GM18502 (cell line): ENCODE data around the gene LDLRAD3.

ENCODE experiments used
- ATAC-seq: cut with Tn5 transposase; IDR thresholded peaks from one replicate; pipeline ENCODE4 v1.9.1; 2021; ENCODE audit warnings: mild to moderate bottlenecking; ENCODE audit not compliant: unreplicated experiment, poor library complexity

LDLRAD3 gene

DNA sequence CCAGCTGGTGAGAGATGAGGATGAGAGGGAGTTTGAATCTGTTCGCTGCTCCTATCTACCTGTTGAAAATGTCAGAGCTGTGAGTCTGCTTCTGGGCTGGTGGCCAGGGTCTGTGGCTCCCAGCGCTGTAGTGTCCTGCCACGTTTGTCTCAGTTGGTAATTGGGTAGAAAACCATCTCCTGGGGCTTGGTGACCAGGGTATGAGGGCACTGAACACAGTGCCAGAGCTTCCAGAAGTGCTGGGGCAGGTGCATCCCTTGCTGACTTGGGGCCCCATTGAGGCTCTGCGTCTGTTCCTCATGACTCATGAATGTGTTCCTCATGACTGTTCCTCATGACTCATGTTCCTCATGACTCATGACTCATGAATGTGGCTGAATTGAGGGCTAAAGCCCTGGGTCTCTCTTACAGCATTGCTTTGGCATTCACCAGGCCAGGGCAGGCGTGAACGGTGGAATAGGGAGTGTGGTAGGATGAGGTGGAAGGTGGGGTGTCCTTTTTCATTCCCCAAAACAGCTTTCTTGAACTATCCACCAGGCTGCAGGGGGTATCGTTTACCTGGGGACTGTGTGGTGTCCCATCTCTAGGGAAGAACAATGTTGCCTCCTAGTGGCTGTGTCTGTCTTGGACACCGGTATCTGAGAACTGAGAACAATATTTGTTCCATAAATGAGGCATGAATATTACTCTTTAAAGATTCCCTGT is 205.8 kb downstream of the LDLRAD3 start:
- ATAC-seq = peak; percentile 91

DNA sequence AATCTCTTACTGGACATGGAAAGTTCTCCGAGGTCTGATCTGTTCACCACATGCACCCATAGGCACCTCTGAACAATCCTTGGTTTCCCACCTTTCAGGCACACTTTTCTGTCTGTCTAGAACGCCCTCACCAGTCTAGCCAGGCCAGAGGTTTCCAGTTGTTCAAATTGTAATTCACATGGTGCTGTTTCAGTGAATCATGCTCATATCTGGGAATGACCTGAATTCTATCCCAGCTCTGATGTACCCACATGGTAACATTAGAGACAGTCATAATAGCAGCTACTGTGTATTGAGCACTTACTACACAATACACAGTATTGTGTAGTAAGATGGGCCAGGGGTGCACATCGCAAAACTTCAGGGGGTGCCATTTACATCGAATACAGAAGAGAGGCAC is 207.1 kb downstream of the LDLRAD3 start:
- no peak for ATAC-seq

DNA sequence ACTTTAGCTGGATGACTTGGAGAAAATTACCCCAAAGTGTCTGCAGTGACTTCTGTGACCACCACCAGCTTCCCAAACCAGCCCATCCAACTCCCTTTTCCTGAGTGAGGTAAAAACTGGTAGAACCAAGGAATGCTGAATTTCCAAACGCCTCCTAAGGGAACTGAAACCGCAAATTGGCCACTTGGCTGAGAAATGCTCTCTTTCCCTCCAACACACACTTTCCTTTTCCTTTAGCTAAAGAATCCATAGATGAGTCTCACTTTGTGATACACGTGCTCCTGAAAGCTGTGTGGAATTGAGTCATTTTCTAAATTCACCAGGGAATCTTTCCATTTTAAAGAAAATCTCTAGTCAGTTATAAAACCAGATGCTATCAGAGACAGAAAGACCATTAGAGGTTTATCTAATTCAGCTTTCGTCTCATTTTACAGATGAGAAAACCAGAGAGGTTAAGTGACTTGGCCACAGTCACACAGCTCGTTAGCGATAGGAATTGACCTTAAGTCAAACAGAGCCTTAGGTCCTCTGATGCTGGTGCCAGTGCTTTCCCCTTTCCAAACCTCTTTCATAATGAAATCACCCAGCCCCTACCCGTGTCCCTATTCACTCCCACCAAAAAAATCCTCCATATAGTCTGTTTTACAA is 208.2 kb downstream of the LDLRAD3 start:
- ATAC-seq = no peak

DNA sequence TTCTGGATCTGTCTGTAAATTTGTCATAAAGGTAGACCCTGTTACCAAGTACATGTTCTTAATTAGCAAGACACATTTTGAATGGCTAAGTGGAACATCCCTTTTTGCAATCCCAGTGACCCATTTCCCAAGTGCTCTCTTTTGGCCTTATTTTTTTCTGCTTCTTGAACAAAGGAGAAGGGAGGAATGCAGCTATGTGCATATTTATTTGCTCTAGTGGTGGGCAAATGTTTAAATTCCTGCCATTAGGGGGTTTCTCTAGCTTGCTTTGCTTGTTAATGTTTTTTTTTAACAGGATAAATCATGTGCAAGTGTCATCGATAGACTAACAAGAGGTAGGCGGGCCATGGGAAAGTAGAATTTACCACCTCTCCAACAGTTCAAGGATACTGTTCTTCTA is 209.7 kb downstream of the LDLRAD3 start:
- ATAC-seq = no peak

DNA sequence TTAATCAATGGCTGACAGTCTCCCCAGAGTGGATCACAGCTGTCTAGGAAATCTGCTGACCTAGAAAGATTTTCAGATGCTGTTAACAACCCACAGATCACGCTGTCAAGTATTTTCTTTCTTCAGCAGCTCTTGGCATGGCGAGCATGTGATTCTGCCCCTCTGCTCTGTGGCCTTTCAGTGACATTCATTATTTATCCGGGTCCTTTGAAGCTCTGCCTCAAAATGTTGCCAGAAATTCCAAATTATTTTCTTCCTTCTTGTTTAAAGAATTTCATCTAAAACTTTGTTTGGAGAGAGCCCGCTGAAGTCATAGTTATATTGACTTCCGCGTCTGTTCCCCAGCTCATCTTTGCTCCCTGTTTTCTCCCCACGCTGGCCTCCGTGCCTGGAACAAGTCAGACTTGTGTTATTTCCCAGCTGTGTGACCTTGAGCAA is 211.3 kb downstream of the LDLRAD3 start:
- ATAC-seq = no peak

DNA sequence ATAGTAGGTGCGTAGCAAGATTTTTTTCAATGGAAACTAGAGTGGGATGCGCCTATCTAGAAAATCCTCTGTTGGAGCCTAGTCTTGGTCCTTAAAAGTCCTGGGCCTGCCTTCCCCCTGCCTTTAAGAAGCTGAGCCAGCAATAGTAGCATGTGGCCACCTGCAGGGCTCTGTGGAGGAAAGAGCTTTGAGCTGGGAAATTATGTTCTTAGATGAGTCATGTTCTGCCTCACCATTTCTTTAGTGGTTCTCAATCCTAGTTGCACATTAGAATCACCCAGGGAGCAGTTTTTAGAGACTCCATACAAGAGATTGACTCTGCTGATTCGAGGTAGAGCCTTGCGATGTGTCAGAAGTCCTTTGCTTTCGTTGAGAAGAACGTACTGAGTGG is 211.9 kb downstream of the LDLRAD3 start:
- no peak for ATAC-seq

DNA sequence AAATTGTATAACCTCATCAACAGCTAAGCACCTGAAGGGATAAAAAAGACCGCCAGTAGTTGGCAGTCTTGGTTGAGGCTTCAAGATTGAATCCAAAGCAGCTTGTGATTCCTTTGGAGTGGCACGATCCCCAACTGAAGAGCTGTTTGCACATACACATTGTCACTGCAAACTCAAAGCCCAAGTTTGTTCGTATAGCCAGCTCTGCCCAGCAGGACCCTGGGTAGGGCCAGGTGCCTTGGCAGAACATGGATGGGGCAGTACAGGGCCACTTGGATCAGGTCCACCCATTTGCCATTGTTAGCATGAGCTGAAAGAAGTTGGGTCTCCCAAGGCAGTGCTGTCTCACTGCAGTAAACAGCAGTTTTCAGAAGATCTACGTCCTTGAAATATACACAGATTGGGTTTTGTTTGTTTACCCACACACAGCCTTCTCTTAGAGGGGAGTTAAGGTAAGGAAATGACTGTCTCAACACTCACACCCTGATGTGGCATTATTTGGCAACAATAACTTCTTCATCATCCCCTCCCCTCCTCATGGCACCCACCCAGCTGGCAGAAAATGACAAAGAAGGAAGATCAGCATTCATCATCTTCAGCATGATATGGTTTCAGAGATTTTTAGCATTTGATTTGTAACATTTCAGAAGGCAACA is 212.4 kb downstream of the LDLRAD3 start:
- no peak for ATAC-seq

DNA sequence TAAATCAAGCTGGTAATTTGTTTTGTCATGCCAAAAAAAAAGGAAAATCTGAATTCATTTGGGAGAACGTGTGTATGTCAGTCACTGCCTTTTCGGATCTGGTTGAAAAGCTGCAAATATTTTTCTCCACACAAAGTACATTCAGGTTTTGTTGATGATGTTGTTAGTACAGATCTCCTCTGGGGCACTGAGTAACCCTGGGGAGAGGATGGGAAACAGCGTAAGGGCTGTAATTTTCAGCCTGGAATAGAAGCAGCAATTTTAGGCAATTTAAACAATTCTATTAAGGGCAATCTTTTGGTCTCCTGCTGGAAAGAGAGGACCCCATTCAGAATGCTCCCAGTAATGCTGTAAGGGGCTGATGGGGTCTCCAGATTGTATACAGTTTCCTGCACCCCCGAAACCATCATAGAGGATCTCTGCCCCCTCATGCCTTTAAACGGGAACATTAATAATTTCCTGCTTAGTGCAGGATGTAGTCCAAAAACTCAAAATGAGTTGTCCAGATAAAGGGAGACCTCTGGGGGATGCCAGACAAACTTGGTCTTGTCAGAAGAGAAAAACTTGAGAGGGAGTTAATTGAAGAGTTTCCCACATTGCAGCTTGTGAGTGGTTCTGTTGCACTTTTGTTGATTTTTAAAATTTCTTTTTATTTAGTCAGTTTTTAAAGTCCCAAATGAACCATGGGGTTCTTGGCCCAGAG is 213.1 kb downstream of the LDLRAD3 start:
- no peak for ATAC-seq

DNA sequence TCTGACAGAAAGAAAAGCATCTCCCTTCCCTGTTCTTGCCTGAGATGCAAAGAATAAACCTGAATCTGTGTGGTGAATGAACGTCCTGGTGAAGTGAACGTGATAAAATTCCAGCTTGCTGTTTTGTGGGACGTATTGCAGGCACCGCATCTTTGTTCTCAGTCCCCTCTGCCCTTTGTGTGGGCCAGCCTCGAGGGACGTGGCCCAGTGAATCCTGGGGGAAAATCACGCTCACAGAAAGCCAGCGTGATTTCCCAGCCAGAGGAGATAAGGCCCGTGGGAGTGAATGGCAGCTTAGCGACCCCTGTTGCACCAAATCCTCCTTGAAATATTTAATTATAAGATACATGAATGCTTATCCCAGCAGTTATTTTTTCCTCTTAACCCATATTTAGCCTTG is 216.2 kb downstream of the LDLRAD3 start:
- no peak for ATAC-seq

DNA sequence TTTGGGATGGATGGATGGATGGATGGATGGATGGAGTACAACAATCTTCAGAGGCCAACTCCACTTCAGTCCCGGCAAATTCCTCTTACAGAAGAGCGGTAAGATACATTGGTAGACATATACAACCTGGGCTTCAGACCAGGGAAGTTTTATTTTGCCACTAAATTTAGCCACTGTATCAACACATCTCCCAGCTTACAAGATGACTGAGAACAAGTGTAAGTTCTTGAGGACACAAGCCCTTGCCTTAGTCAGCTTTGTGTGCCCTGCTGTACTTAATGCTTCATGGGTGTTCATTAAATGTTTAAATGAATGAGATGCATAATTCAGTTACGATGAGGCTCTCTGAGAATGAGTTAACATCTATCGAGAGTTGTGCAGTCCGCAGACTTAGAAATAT is 217.7 kb downstream of the LDLRAD3 start:
- ATAC-seq = no peak

DNA sequence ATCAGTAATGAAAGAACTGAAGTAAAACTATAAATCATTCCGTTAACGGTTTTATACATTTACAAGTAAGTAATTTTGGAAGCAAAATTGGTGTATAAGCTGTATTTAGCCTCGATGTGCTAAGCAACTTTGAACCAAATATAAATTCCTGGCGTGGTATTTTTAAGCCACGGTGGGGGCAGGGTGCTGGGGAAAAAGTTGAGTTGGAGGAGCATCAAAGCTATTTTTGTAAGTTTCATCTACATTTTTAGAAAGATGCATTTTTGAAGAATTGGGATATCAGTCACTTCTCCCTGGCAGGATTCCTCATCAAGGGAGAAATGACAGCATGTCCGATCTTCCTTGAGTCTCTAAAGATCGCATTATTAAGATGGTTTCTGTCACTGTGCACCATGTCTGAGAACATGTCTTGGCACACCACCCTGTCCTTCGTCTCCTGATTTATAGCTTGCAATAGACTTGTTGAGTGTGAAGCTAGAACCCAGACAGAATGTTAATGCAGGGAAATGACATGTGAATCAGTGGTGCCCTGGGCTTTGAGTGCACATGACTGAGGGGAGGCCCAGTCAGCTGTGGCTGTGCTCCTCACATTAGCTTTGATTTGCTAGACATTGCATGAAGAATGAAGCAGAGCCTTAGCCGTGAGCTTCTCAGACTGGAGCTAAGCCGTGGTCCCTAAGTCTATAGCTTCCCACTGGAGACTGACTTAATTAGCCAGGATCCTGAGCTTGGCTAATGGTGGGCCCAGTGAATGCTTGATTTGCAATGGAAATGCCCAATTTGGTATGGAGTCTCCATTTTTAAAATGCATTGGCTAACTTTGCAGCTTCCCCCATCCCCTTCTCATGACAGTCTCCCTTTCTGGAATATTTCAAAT is 218.4 kb downstream of the LDLRAD3 start:
- ATAC-seq = no peak

DNA sequence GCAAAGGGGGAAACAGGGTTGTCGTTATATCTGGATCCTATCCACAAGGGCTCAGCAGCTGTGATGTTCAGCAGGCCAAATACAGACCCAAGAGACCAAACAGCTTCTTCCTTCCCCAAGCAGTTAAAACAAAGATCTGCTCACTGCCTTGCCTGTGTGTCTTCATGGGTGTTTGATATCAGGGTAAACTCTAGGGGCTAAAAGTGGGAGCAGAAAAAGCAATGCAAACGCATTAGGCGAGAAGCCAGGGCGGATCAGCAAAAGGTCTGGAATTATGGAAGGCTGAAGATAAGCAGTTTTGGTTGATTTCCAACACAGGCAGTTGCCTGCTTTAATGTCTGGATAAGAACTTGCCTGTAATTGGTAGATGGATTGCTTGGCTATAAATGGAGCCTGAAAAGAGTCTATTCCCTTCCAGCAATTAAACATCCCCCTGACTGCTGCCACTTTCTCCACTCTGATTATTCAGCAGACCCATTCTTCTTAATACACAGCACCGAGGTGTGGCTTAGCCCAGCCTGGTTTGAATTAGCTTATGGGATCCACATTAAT is 219.1 kb downstream of the LDLRAD3 start:
- ATAC-seq = no peak

DNA sequence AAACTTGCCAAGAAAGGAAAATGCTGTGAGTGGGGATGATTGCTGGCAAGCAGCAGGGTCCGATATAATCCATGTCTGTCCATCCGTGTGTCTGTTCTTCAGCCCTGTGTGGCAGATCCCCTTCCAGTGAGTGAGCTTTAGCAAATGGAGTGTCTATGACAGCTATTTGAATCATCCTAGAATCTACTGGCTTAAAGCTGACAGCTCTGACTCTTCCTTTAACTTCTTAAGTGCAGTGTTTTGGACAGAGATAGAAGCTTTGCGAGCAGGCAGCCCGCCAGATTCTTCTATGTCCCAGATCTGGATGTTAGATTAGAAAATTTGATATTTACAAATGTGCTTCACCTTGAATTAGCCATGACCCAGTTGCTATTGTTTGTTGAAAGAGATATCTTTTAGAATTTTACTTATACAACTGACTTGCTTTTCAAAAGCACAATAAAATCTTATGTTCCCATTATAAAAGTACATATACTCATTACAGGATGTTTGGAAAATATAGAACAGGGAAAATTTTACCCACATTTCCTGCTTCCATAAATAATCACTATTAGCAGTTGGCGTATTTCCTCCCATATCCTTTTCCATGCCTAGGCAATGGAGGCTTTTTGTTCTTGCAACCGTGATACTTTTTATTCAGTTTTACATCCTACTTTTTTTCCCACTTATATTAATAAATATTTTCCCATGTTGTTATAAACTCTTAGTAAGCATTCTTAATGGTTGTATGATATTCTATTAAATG is 220.8 kb downstream of the LDLRAD3 start:
- no peak for ATAC-seq

DNA sequence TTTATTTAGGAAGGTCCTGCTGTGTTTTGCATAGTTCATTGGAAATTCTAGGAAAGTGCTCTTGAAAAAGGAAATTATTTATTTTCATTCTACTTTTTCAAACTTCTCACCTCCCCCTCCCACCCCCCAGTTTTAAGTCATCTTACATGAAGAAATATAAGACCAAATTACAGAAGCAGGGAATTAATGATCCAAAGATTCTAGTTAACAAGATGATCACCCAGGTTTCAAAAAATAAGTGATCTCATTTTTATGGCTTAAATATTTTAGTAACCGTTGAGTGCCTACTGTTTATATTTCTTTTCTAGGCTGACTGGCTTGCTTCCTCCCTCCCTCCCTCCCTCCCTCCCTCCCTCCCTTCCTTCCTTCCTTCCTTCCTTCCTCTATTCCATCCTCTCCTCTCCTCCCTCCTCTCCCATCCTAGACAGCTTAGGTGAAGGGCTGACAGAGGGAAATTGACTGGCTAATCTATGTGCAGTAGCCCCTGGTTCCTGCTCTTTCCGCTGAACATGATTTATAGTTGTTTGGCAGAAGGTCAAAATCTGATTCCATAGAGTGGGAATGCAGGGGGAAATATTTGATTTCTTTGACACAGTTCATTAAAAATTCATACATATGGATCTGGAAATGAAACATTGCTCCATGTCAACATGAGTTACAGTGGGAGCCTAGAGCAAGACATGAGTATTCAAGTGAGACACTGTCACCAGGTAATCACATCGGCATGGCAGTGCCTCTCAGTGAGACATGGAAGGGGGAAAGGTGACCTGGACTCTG is 221.9 kb downstream of the LDLRAD3 start:
- ATAC-seq = no peak

DNA sequence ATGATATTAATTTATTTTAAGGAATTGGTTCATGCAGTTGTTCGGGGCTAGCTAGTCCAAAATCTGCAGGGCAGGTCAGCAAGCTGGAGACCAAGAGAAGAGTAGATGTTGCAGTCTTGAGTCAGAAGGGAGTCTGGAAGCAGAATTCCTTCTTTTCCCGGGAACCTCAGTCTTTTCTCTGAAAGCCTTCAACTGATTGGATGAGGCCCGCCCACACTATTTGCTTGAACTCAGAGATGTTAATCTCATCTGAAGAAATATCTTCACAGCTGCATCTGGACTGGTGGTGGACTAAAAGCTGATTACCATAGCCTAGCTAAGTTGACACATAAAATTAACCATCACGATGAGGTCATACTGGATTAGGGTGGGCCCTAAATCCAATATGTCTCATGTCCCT is 223.2 kb downstream of the LDLRAD3 start:
- no peak for ATAC-seq

DNA sequence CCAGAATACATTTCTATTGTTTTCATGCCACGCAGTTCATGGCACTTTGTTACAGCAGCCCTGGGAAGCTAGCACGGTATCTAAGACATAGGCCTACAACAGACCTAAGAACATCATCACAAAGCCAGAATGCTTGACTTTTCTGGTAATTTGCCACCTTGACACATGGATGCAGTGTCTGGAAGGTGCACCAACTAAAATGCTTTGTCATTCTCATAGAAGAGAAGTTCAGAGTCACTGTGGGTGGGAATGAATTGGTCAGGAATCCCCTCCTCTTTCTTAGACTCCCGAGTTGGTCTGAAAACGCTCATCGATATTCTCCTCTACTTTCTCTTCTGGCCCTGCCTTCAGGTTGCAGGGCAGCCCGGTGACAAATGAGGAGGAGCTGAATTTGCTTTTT is 223.9 kb downstream of the LDLRAD3 start:
- ATAC-seq = no peak

DNA sequence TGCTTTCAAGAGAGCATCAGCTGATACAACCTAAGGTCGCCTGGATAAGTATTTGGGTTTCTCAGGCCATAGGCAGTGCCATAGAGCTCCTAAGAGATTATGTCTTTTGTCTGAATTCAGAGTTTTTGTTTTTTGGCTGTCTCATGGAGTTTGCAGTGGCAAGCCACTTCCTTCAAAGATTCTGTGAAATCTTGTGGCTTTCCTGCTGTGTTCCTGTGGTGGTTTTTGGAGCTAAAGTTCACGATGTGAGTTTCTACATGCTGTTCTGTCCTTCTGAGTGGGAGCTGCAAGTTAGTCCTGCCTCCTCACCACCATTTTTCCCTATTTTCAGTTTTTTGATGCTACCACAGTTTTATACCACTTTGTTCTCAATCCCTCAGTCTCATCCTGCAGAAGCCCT is 234.0 kb downstream of the LDLRAD3 start:
- ATAC-seq = no peak

DNA sequence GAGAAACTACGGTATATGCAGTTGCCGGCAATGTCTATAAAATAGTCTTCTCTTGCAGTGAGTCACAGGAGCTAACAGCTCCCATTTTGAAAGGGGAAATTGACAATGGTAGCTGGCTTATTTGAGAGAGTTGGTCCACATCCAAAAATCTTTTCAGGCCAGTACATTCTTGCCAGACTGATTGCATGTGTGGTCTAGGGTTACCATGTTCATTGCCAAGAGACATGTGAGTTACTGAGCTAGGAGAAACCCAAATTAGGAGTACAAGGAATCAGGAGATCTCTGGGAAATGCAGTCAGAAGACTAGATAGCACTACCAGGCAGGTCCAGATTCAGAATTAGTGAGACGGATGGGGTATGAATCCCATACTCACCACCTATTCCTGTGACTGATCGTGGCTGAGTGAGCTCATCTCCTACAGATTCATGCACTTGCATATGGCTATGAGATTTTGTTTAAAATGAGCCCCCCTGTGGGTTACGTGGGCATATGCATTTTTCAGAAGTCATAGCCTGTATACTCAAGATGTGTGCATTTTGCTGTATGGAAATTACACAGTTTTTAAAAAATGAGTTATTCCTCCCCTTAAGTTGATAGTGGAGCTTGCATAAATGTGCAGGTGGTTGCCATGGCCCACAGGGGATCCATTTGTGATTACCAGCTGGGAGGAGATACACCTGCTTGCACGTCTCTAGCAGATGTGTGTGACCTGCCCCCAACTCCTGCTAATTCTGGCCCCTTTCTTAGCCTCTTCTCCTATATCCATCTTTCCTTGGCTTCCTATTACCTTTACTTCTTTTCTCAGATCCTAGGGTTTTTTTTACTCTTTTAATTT is 242.7 kb downstream of the LDLRAD3 start:
- no peak for ATAC-seq
